GM12891 (cell line): Measurements from ENCODE around the gene LYPD3.

Experiments
- PAX5 ChIP-seq: IDR thresholded peaks from 2 replicates; pipeline ENCODE4 v1.6.1; 2011; ENCODE audit warnings: low read length, moderate library complexity, mild to moderate bottlenecking; ENCODE audit not compliant: insufficient read depth, severe bottlenecking
- POLR2A ChIP-seq: IDR thresholded peaks from 2 replicates; pipeline ENCODE4 v1.6.1; 2011; ENCODE audit warnings: low read depth, low read length, control low read depth
- POLR2AphosphoS5 ChIP-seq: IDR thresholded peaks from 2 replicates; pipeline ENCODE4 v1.6.1; 2011; ENCODE audit warnings: low read depth, low read length, control low read depth
- POU2F2 ChIP-seq: IDR thresholded peaks from 2 replicates; pipeline ENCODE4 v1.6.1; 2011; ENCODE audit warnings: low read depth, mild to moderate bottlenecking, control low read depth, low read length, moderate library complexity
- TAF1 ChIP-seq: IDR thresholded peaks from 2 replicates; pipeline ENCODE4 v1.6.1; 2011; ENCODE audit warnings: low read depth, low read length, control low read depth

DNA sequence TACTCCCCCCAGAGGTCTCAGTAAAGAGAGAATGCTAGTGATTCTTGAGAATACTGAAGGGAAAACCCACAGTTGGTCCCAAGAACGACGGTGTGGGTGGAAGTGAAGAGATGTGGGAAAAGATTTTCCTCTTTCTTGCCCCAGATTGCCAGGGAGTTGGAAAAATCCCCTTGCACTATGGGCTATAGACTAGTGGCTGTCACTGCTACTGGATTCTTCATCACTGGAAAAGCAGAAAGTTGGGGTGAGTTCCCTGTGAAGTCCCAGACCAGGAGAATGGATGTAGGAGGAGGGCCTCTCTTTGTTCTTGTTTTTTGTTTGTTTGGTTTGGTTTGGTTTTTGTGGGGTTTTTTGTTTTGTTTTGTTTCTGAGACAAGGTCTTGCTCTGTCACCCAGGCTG, 11.4 kb downstream of the LYPD3 start:
- TF ChIP-seq POLR2A: no peak
- TF ChIP-seq TAF1: no peak
- no peak for TF ChIP-seq POLR2AphosphoS5
- no peak for TF ChIP-seq POU2F2
- no peak for TF ChIP-seq PAX5
